ENCODE measurements around the gene LRG1. TPM values are rescaled to one million over a fixed set of nuclear protein-coding genes. Genes with fewer than 3 reads are reported as not detected.

LRG1 gene
- total and polyA plus RNA-seq, 4 experiments from 2014 or later = 0.09 to 0.17 TPM; not detected in 2

DNA sequence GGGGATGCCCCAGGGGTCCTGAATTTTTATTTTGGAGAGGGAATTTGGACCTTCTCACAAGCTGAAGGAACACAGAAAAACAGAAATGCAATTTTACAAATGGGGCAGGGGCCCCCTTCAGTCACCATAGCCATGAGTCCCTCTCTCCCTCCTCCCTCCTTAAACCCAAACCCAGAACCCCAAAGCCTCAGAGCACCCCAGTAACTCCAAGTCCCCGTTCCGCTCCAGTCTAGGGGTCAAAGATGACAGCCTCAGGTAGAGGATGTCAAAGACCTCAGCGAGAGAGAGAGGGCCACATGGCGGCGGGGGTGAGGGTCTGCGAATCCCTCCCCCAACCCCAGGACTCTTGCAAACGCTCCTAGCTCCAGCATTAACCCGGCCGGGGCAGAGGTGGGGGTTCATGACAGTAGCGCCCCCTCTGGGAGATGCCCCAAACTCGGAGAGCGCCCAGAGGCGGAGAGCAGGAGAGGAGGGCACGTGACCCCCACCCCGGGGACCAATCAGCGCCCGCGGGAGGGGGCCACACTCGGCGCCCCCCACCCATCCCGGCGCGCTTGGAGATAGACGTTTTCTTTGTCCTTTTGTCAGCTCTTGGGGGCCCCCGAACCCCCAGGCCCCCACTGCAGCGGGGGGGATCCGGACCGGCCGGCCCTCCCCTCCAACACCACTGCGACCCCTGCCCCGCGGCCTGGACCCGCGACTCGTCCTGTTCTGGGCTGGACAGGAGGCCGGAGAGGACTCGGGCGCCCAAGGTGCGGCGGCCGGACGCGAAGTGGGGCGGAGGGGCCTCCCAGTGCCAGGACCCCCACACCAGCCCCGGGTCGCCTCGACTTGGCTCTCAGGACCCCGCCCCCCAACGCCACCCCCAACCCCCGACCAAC, 40.4 kb upstream of the LRG1 start:
- intact Hi-C loops (cut with micrococcal nuclease) = no loop called here
- ChIA-PET POLR2A (ENCODE audit: partially characterized antibody) (no interaction called here), CTCF (ENCODE audit: partially characterized antibody) (interaction anchor here (1.0 kb wide), 1 partner anchor 13 kb away, joined by 3 read pairs; no protein-coding TSS in a partner anchor)
- no peak overlapping the region for H3K4me3 Mint-ChIP-seq
- no peaks in the 10 kb centered on the region for H3K36me3 Mint-ChIP-seq
- DNase-seq = no peak
- peaks cover 36 to 44% of the 10 kb centered on the region in 2 donors for H3K27me3 Mint-ChIP-seq
- H3K27ac Mint-ChIP-seq = no peak overlapping the region
- Histone ChIP-seq H3K27ac (ENCODE audit: low read depth, low read length) (no peak overlapping the region), H3K4me3 (ENCODE audit: low read length in 2 of 2) (no peak overlapping the region), H3K27me3 (ENCODE audit: insufficient read depth, low read length) (peaks cover 10% of the 10 kb centered on the region), H3K9me3 (ENCODE audit: control insufficient read depth in 1 of 2, low read length in 2 of 2) (no peaks in the 10 kb centered on the region), H3K4me1 (ENCODE audit: insufficient read depth, low read length) (peaks cover 11% of the 10 kb centered on the region), H3K36me3 (ENCODE audit: insufficient read depth, low read length) (no peaks in the 10 kb centered on the region)
- H3K9me3 Mint-ChIP-seq = no peaks in the 10 kb centered on the region
- H3K4me1 Mint-ChIP-seq = peaks cover 5 to 12% (median 8%) of the 10 kb centered on the region in 4 donors

GRCh38 chr19:4579389-4579788, 39.6 kb upstream of the LRG1 start:
- Mint-ChIP-seq H3K4me3 (no peak overlapping the region), H3K27ac (peak overlapping the region in 1 of 7 donors; percentile 36), H3K27me3 (peaks cover 32 to 40% of the 10 kb centered on the region in 2 donors), H3K36me3 (no peaks in the 10 kb centered on the region), H3K4me1 (peaks cover 3 to 9% (median 7%) of the 10 kb centered on the region in 4 donors), H3K9me3 (no peaks in the 10 kb centered on the region)
- H3K4me3 ChIP-seq (ENCODE audit: low read length in 2 of 2) = no peak overlapping the region
- no peaks in the 10 kb centered on the region for H3K9me3 ChIP-seq (ENCODE audit: control insufficient read depth in 1 of 2, low read length in 2 of 2)
- intact Hi-C loops (cut with micrococcal nuclease) = loop anchor here (5.0 kb wide), 1 partner anchor 213 kb away; the partner anchor contains the start of gene FEM1A
- DNase-seq = no peak
- H3K27ac ChIP-seq (ENCODE audit: low read depth, low read length) = no peak overlapping the region
- peaks cover 5% of the 10 kb centered on the region for H3K27me3 ChIP-seq (ENCODE audit: insufficient read depth, low read length)
- POLR2A ChIA-PET (ENCODE audit: partially characterized antibody) = no interaction called here
- peaks cover 5% of the 10 kb centered on the region for H3K4me1 ChIP-seq (ENCODE audit: insufficient read depth, low read length)
- H3K36me3 ChIP-seq (ENCODE audit: insufficient read depth, low read length) = no peaks in the 10 kb centered on the region
- CTCF ChIA-PET (ENCODE audit: partially characterized antibody) = interaction anchor here (1.0 to 1.2 kb wide), 2 partner anchors 14 to 57 kb away, joined by 3 to 5 read pairs; no protein-coding TSS in a partner anchor

DNA sequence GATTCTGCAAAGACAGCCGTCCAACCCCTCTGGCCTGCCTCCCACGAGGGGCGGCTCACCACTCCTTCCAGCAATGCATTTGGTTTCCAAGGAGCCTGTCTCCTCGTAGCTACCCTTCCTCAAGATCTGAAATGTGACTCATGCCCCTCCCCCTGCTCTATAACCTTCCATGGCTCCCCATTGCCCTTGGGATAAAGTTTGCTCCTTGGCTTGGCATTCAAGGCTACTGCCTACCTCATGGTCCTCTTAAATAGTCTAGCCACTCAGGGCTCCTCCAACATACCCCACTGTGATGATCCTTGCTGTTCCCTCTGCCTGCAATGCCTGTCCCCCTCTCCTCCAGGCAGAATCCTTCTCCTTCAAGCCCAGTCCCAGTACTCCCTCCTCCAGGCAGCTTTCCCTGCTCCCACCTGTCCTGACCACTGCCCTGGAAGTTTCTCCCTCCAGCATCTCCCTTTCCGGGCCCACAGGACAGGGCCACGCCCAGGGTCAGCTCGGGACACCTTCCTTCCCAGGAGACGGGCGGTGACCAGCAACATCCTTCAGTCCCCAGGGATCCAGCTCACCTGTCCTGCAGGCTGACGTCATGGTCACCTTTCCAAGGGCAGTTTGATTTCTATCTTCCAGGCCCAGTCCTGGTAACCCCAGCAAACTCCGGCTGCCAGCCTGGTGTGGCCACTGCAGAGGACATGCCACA, 38.9 kb upstream of the LRG1 start:
- H3K4me3 Mint-ChIP-seq = no peak overlapping the region
- POLR2A ChIA-PET (ENCODE audit: partially characterized antibody) = no interaction called here
- H3K4me1 Mint-ChIP-seq = peaks cover 3 to 9% (median 7%) of the 10 kb centered on the region in 4 donors
- Histone ChIP-seq H3K27me3 (ENCODE audit: insufficient read depth, low read length) (peaks cover 5% of the 10 kb centered on the region), H3K36me3 (ENCODE audit: insufficient read depth, low read length) (no peaks in the 10 kb centered on the region), H3K9me3 (ENCODE audit: control insufficient read depth in 1 of 2, low read length in 2 of 2) (no peaks in the 10 kb centered on the region), H3K27ac (ENCODE audit: low read depth, low read length) (no peak overlapping the region), H3K4me3 (ENCODE audit: low read length in 2 of 2) (no peak overlapping the region), H3K4me1 (ENCODE audit: insufficient read depth, low read length) (no peaks in the 10 kb centered on the region)
- DNase-seq = no peak
- no peaks in the 10 kb centered on the region for H3K36me3 Mint-ChIP-seq
- CTCF ChIA-PET (ENCODE audit: partially characterized antibody) = interaction anchor here (1.2 kb wide), 1 partner anchor 58 kb away, joined by 5 read pairs; no protein-coding TSS in a partner anchor
- H3K9me3 Mint-ChIP-seq = no peaks in the 10 kb centered on the region
- intact Hi-C loops (cut with micrococcal nuclease) = loop anchor here (5.0 kb wide), 1 partner anchor 214 kb away; the partner anchor contains the start of gene FEM1A
- no peak overlapping the region for H3K27ac Mint-ChIP-seq
- peaks cover 32 to 41% of the 10 kb centered on the region in 2 donors for H3K27me3 Mint-ChIP-seq

DNA sequence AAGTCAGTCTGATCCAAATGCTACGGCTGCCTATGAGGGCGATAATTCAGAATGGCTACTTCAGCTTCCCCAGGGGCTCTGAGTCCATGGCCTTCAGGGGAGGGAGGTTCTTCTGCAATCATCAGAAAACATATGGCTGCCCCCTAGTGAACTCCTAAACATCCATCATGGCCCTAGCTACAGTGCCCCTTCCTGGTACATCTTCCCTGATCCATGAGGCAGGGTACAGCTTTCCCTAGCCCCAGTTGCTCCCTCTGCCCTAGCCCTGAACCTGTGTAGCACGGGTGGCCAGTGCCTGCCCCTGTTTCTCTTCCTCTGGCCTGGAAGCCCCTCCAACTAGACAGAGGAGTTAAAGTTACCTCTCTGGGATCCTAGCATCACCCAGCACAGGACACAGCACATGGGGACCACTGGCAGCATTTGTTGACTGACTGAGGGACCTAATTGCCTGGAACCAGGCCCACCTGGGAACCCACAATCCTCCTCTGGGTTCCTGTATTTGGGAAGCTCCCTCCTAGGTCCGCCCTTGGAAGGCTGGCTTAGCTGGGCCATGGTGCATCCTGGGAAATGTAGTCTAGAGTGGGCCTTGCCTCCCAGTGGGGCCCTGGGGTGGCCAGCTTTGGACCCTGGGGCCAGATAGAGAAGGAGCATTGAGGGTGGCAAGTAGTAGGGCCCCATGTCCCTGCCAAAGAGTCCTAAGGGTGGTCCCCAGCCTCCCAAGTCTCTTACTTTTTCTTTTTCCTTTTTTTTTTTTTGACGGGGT, 37.4 kb upstream of the LRG1 start:
- Mint-ChIP-seq H3K27ac (no peak overlapping the region), H3K27me3 (peaks cover 24 to 36% of the 10 kb centered on the region in 2 donors), H3K4me3 (peak overlapping the region in 1 of 8 donors; percentile 48), H3K4me1 (peaks cover 1 to 5% (median 4%) of the 10 kb centered on the region in 4 donors), H3K9me3 (no peaks in the 10 kb centered on the region), H3K36me3 (no peaks in the 10 kb centered on the region)
- no peaks in the 10 kb centered on the region for H3K4me1 ChIP-seq (ENCODE audit: insufficient read depth, low read length)
- DNase-seq = no peak
- ChIA-PET POLR2A (ENCODE audit: partially characterized antibody) (no interaction called here), CTCF (ENCODE audit: partially characterized antibody) (interaction anchor here (1.0 to 3.0 kb wide), 6 partner anchors 10 to 82 kb away, joined by 3 to 57 read pairs (median 6); no protein-coding TSS in a partner anchor)
- H3K36me3 ChIP-seq (ENCODE audit: insufficient read depth, low read length) = no peaks in the 10 kb centered on the region
- H3K27me3 ChIP-seq (ENCODE audit: insufficient read depth, low read length) = peaks cover 5% of the 10 kb centered on the region
- intact Hi-C loops (cut with micrococcal nuclease) = loop anchor here (5.0 kb wide), 1 partner anchor 215 kb away; the partner anchor contains the start of gene FEM1A
- H3K9me3 ChIP-seq (ENCODE audit: control insufficient read depth in 1 of 2, low read length in 2 of 2) = no peaks in the 10 kb centered on the region
- no peak overlapping the region for H3K27ac ChIP-seq (ENCODE audit: low read depth, low read length)
- H3K4me3 ChIP-seq (ENCODE audit: low read length in 2 of 2) = no peak overlapping the region

GRCh38 chr19:4576016-4576933, 36.4 kb upstream of the LRG1 start:
- peaks cover 5% of the 10 kb centered on the region for H3K27me3 ChIP-seq (ENCODE audit: insufficient read depth, low read length)
- DNase-seq = peak; percentile 42 to 65 (median 52)
- peak overlapping the region in 1 of 7 donors; percentile 66 for H3K27ac Mint-ChIP-seq
- ChIA-PET POLR2A (ENCODE audit: partially characterized antibody) (no interaction called here), CTCF (ENCODE audit: partially characterized antibody) (interaction anchor here (0.7 to 3.0 kb wide), 9 partner anchors 9 to 189 kb away, joined by 3 to 57 read pairs (median 3); no protein-coding TSS in a partner anchor)
- H3K27me3 Mint-ChIP-seq = peaks cover 20 to 32% of the 10 kb centered on the region in 2 donors
- no peak overlapping the region for H3K4me3 Mint-ChIP-seq
- no peaks in the 10 kb centered on the region for H3K36me3 Mint-ChIP-seq
- H3K4me3 ChIP-seq (ENCODE audit: low read length in 2 of 2) = no peak overlapping the region
- H3K27ac ChIP-seq (ENCODE audit: low read depth, low read length) = no peak overlapping the region
- H3K4me1 ChIP-seq (ENCODE audit: insufficient read depth, low read length) = no peaks in the 10 kb centered on the region
- no peaks in the 10 kb centered on the region for H3K9me3 Mint-ChIP-seq
- no peaks in the 10 kb centered on the region for H3K9me3 ChIP-seq (ENCODE audit: control insufficient read depth in 1 of 2, low read length in 2 of 2)
- H3K4me1 Mint-ChIP-seq = peaks cover 0 to 1% (median under 1%) of the 10 kb centered on the region in 4 donors
- intact Hi-C loops (cut with micrococcal nuclease) = loop anchor here (1.0 to 5.0 kb wide), 2 partner anchors 60 to 216 kb away; partner anchors contain the start of gene FEM1A
- H3K36me3 ChIP-seq (ENCODE audit: insufficient read depth, low read length) = no peaks in the 10 kb centered on the region

Data from CD4-positive, alpha-beta memory T cell (primary cell).